MM.1S (cell line): ENCODE data around the gene LIPA.

Experiments
- DNase-seq: peaks from one replicate; pipeline ENCODE4 v3.0.0-alpha.2; 2015
- H2AFZ ChIP-seq: fragments of 300-600 bp; sonication (generic); 2 replicates; pipeline ENCODE4 v1.6.0; 2016; ENCODE audit warnings: antibody characterized with exemption, low read length
- H3F3A ChIP-seq: fragments of 300-600 bp; sonication (generic); 2 replicates; pipeline ENCODE4 v1.6.1; 2016; ENCODE audit warnings: mild to moderate bottlenecking, antibody characterized with exemption, low read length, moderate library complexity, mixed read lengths; ENCODE audit not compliant: insufficient read depth
- H3K27ac ChIP-seq: fragments of 300-600 bp; sonication (generic); 2 replicates; pipeline ENCODE4 v1.5.1; 2016; ENCODE audit warnings: mild to moderate bottlenecking, low read length
- H3K27me3 ChIP-seq: fragments of 300-600 bp; sonication (generic); replicated peaks from 2 replicates; pipeline ENCODE4 v1.6.0; 2016; ENCODE audit warnings: low read length; ENCODE audit not compliant: insufficient read depth
- H3K36me3 ChIP-seq: fragments of 300-600 bp; sonication (generic); replicated peaks from 2 replicates; pipeline ENCODE4 v1.6.1; 2016; ENCODE audit warnings: mild to moderate bottlenecking, low read length, mixed read lengths; ENCODE audit not compliant: insufficient read depth
- H3K4me1 ChIP-seq: fragments of 300-600 bp; sonication (generic); 2 replicates; pipeline ENCODE4 v1.6.1; 2016; ENCODE audit warnings: low read length, mixed read lengths
- H3K4me2 ChIP-seq: fragments of 300-600 bp; sonication (generic); 2 replicates; pipeline ENCODE4 v1.6.0; 2016; ENCODE audit warnings: low read depth, low read length
- H3K4me3 ChIP-seq: fragments of 300-600 bp; sonication (generic); 2 replicates; pipeline ENCODE4 v1.5.1; 2016; ENCODE audit warnings: low read length, mixed read lengths
- H3K79me2 ChIP-seq: fragments of 300-600 bp; sonication (generic); 2 replicates; pipeline ENCODE4 v1.6.1; 2016; ENCODE audit warnings: mixed run types, low read length, mixed read lengths
- H3K9ac ChIP-seq: fragments of 300-600 bp; sonication (generic); 2 replicates; pipeline ENCODE4 v1.6.1; 2016; ENCODE audit warnings: low read length, mixed read lengths
- H3K9me2 ChIP-seq: fragments of 300-600 bp; sonication (generic); replicated peaks from 2 replicates; pipeline ENCODE4 v1.6.1; 2016; ENCODE audit warnings: mild to moderate bottlenecking, low read length, mixed read lengths; ENCODE audit not compliant: insufficient read depth
- H3K9me3 ChIP-seq: fragments of 300-600 bp; sonication (generic); replicated peaks from 2 replicates; pipeline ENCODE4 v1.6.1; 2016; ENCODE audit warnings: mild to moderate bottlenecking, low read length, mixed read lengths; ENCODE audit not compliant: insufficient read depth
- H4K20me1 ChIP-seq: fragments of 300-600 bp; sonication (generic); 2 replicates; pipeline ENCODE4 v1.6.1; 2016; ENCODE audit warnings: mild to moderate bottlenecking, low read length, moderate library complexity, mixed read lengths; ENCODE audit not compliant: insufficient read depth
- EZH2 ChIP-seq: fragments of 300-600 bp; sonication (generic); optimal IDR thresholded peaks from 2 replicates; pipeline ENCODE3; 2017; ENCODE audit warnings: low read depth, mild to moderate bottlenecking, antibody characterized with exemption, low read length, mixed read lengths
- EZH2phosphoT487 ChIP-seq: fragments of 300-600 bp; sonication (generic); IDR thresholded peaks from 2 replicates; pipeline ENCODE4 v1.6.1; 2018; ENCODE audit warnings: antibody characterized with exemption, low read length
- TF ChIP-seq, protein P1 (sequence below): fragments of 300-600 bp; sonication (generic); IDR thresholded peaks from 2 replicates; pipeline ENCODE4 v1.5.1; 2016; ENCODE audit warnings: antibody characterized with exemption, low read length, mixed read lengths

Gene LIPA

DNA sequence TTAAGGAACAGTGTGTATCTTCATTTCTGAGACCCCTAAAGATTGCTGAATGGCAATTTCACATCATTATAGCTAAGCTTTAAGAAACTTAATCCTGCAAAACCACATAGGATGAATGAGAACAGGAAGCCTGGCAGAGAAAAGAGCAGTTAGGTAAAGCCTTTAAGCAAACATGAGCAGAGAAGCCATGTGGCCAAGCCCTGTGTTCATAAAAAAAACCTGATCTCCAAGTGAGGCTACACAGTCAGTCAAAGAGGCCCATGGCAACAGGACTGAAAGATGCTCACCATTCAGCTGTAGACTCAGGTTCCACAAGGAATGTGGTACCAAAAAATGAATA is 9.3 kb downstream of the LIPA start:
- no peak overlapping the region for H3K4me2 ChIP-seq
- no peaks in the 10 kb centered on the region for H3K27me3 ChIP-seq
- no peak overlapping the region for H3K4me3 ChIP-seq
- H3K9ac ChIP-seq: no peak overlapping the region
- no peak overlapping the region for H2AFZ ChIP-seq
- H3K79me2 ChIP-seq: no peaks in the 10 kb centered on the region
- H3K4me1 ChIP-seq: no peaks in the 10 kb centered on the region
- no peaks in the 10 kb centered on the region for H4K20me1 ChIP-seq
- no peaks in the 10 kb centered on the region for H3K36me3 ChIP-seq
- TF ChIP-seq EZH2 (no peak), EZH2phosphoT487 (no peak)
- TF ChIP-seq, protein P1, sequence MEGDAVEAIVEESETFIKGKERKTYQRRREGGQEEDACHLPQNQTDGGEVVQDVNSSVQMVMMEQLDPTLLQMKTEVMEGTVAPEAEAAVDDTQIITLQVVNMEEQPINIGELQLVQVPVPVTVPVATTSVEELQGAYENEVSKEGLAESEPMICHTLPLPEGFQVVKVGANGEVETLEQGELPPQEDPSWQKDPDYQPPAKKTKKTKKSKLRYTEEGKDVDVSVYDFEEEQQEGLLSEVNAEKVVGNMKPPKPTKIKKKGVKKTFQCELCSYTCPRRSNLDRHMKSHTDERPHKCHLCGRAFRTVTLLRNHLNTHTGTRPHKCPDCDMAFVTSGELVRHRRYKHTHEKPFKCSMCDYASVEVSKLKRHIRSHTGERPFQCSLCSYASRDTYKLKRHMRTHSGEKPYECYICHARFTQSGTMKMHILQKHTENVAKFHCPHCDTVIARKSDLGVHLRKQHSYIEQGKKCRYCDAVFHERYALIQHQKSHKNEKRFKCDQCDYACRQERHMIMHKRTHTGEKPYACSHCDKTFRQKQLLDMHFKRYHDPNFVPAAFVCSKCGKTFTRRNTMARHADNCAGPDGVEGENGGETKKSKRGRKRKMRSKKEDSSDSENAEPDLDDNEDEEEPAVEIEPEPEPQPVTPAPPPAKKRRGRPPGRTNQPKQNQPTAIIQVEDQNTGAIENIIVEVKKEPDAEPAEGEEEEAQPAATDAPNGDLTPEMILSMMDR: no peak
- H3K9me2 ChIP-seq: no peaks in the 10 kb centered on the region
- DNase-seq: no peak
- no peak overlapping the region for H3K27ac ChIP-seq
- no peaks in the 10 kb centered on the region for H3K9me3 ChIP-seq
- H3F3A ChIP-seq: no peaks in the 10 kb centered on the region

DNA sequence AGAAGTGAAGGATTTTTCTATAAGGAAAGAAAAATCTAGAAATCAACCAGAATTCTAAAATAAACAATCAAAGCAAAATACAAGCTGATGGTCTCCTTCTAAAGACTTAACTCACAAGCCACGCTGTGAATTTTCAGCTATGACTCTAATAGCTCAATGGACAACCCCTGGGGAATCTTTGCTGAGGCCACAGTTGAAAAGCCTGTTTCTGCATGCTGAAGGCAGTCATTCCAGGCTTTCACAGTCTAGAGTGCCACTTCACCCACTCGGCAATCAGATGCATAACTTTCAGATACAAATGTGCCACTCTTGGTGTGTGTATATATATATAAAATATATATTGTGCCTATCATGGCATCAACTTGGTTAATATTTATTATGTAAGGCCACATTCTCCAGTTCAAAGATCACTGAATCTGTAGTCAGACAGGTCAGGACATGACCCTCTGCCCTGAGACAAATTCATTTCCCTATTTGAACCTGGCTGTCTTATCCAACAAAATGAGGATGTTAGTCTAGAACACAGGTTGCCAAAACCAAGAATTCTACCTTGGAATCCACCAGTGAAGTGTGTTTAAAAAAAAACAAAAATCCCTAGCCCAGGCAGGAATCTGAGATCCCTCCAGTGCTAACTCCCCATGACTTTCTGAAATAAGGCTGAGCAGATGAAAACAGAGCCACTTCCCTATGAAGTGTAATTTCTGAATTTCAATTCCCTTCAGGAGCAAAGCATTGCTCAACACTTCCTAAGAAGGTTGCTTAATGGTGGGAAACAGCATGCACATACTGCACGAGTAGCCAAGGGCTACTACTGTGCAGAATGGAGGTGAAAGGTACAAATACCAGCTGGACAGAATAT is 9.9 kb downstream of the LIPA start:
- no peaks in the 10 kb centered on the region for H4K20me1 ChIP-seq
- H3K4me1 ChIP-seq: no peaks in the 10 kb centered on the region
- H3F3A ChIP-seq: no peaks in the 10 kb centered on the region
- TF ChIP-seq EZH2phosphoT487 (no peak), EZH2 (no peak)
- TF ChIP-seq, protein P1: no peak
- H3K27ac ChIP-seq: no peak overlapping the region
- no peaks in the 10 kb centered on the region for H3K79me2 ChIP-seq
- H3K9me3 ChIP-seq: no peaks in the 10 kb centered on the region
- H3K4me3 ChIP-seq: no peak overlapping the region
- no peaks in the 10 kb centered on the region for H3K9me2 ChIP-seq
- H3K27me3 ChIP-seq: no peaks in the 10 kb centered on the region
- no peaks in the 10 kb centered on the region for H3K36me3 ChIP-seq
- no peak overlapping the region for H3K9ac ChIP-seq
- H3K4me2 ChIP-seq: no peak overlapping the region
- DNase-seq: no peak
- H2AFZ ChIP-seq: no peak overlapping the region

DNA sequence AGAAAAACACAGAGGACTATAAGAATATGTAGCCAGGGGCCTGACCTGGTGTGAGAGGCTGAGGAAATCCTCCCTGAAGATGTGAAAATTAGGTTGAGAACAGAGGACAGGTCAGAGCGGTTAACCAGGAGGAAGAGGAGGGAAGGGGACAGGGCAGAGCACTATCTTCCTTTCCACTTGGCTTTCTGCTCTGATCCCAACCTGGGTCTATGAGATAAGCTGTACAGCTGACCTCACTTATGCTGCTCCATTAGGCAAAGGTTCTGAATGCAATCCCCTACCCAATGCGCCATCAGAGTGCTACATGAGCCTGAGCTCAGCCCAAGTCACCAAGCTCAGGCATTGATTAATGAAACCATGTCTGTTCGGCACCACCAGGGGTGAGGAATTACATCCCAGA is 10.5 kb downstream of the LIPA start:
- Histone ChIP-seq H3K4me2 (no peak overlapping the region), H3K79me2 (no peaks in the 10 kb centered on the region), H3K9ac (no peak overlapping the region), H3K4me1 (no peaks in the 10 kb centered on the region), H3F3A (no peaks in the 10 kb centered on the region), H3K27ac (no peak overlapping the region), H3K27me3 (no peaks in the 10 kb centered on the region), H3K9me2 (no peaks in the 10 kb centered on the region), H4K20me1 (no peaks in the 10 kb centered on the region), H3K36me3 (no peaks in the 10 kb centered on the region), H3K9me3 (no peaks in the 10 kb centered on the region), H2AFZ (no peak overlapping the region), H3K4me3 (no peak overlapping the region)
- no peak for TF ChIP-seq EZH2
- no peak for DNase-seq

DNA sequence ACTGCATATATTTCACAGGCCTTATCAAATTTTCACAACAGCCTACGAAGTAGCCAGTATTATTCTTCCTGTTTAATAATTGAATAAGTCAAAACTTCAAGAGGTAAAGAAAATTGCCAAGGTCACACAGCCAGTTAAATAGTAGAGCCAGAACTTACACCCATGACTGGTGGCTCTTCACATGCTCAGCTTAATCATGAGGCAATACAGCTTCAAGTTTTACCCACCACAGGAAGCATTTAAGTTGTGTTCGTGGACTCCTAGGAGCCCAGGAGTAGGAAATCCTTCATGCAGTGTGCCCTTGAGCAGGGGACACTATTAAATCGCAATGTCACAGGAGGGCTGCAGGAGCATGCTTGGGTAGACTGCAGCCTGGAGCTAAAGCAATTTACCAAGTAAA is 11.1 kb downstream of the LIPA start:
- Histone ChIP-seq H3K9me3 (no peaks in the 10 kb centered on the region), H3K79me2 (no peaks in the 10 kb centered on the region), H3K36me3 (no peaks in the 10 kb centered on the region), H3K4me2 (no peak overlapping the region), H3K4me3 (no peak overlapping the region), H3K9ac (no peak overlapping the region), H4K20me1 (no peaks in the 10 kb centered on the region), H3F3A (no peaks in the 10 kb centered on the region), H3K4me1 (no peaks in the 10 kb centered on the region), H3K27me3 (no peaks in the 10 kb centered on the region), H3K9me2 (no peaks in the 10 kb centered on the region), H3K27ac (no peak overlapping the region), H2AFZ (no peak overlapping the region)
- no peak for DNase-seq
- TF ChIP-seq, protein P1: no peak
- no peak for TF ChIP-seq EZH2phosphoT487
- no peak for TF ChIP-seq EZH2
